Activated CD4-positive, alpha-beta T cell treated with anti-CD3 and anti-CD28 coated beads, Interleukin-2, amount 10 ng/mL, durations not matched to agents 7 days and 5 days (primary cell): ENCODE measurements around the gene LSM7. TPM values are rescaled to one million over a fixed set of nuclear protein-coding genes. Genes with fewer than 3 reads are reported as not detected.

Experiments
- CTCF ChIA-PET: fragments of 350-600 bp; sonication (Branson Sonifier 250); formaldehyde crosslinking; loops from one replicate; lab custom pipeline; 2021; ENCODE audit warnings: antibody characterized with exemption; lab: Charles Lee
- POLR2A ChIA-PET: fragments of 350-600 bp; sonication (Branson Sonifier 250); formaldehyde crosslinking; loops from one replicate; lab custom pipeline; 2021; ENCODE audit warnings: antibody characterized with exemption; lab: Charles Lee
- DNase-seq: peaks from one replicate; pipeline ENCODE4 v3.0.0-alpha.2; 2020
- H3K27ac Mint-ChIP-seq: one replicate; pipeline ENCODE4 v1.8.0; 2021; ENCODE audit warnings: mild to moderate bottlenecking, moderate library complexity, mixed read lengths
- H3K27me3 Mint-ChIP-seq: one replicate; pipeline ENCODE4 v1.8.0; 2021; ENCODE audit warnings: mixed read lengths
- H3K36me3 Mint-ChIP-seq: one replicate; pipeline ENCODE4 v1.8.0; 2021; ENCODE audit warnings: low read depth, mixed read lengths
- H3K4me1 Mint-ChIP-seq: one replicate; pipeline ENCODE4 v1.8.0; 2021; ENCODE audit warnings: mixed read lengths
- H3K4me3 Mint-ChIP-seq: one replicate; pipeline ENCODE4 v1.8.0; 2021; ENCODE audit warnings: mild to moderate bottlenecking, moderate library complexity, mixed read lengths
- H3K9me3 Mint-ChIP-seq: one replicate; pipeline ENCODE4 v1.8.0; 2021; ENCODE audit warnings: mixed read lengths
- total RNA-seq, 2 experiments: library from RNA; stranded (reverse); gene quantifications; one replicate each; pipeline ENCODE4 v1.2.3, GENCODE V29; 2021

Gene LSM7
- total RNA-seq: 100 to 1,000 TPM; 105 to 114 TPM

GRCh38 chr19:2328401-2329148 is at the start of gene LSM7, which contains the start of gene SPPL2B:
Gene LSM7 (minus strand): TSS chr19:2328586. CDS start chr19:2328566, 20 bp downstream.
Gene SPPL2B (plus strand): TSS chr19:2328684. CDS start chr19:2328710, 26 bp downstream.
- no peaks in the 10 kb centered on the region for H3K27me3 Mint-ChIP-seq
- CTCF ChIA-PET: interaction anchor here (0.7 to 1.2 kb wide), 2 partner anchors 89 to 173 kb away, joined by 3 read pairs; no protein-coding TSS in a partner anchor
- H3K4me3 Mint-ChIP-seq: peak within 1 kb of the TSS; percentile 99

DNA sequence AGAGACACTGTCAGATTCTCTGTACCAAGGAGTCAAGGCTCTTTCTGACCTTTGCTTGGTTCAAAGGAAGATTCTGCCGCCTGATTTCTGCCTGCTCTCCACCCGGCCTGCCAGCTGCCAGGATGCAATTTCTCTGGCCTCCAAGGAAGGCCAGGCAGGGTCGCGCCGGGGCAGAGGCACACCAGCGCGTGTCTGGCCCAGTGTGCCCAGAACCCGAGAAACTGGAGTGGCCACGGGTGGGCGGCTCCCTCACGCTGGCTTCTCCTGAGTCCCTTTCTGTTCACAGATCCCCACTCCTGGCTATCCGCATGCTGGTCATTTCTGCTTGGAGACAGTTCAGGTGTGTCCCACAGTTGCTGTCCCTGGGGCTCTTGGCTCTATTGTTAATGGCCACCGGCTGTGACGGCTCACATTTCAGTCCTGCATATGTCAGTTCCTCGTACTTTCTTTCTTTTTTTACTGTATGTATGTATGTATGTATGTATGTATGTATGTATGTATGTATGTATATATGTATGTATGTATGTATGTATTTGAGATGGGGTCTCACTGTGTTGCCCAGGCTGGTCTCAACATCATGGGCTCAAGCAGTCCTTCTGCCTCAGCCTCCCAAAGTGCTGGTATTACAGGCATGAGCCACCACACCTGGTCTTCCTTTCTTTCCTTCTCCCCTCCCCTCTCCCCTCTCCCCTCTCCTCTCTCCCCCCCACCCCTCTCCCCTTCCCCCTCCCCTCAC is 48.6 kb upstream of the LSM7 start:
- ChIA-PET CTCF (no interaction called here), POLR2A (no interaction called here)
- Mint-ChIP-seq H3K36me3 (peaks cover 6% of the 10 kb centered on the region), H3K9me3 (peaks cover 23% of the 10 kb centered on the region), H3K27me3 (no peaks in the 10 kb centered on the region), H3K4me3 (no peak overlapping the region), H3K27ac (peak overlapping the region; percentile 50), H3K4me1 (no peaks in the 10 kb centered on the region)
- no peak for DNase-seq

More at GRCh38 chr19:2328401-2329148, at the start of gene LSM7, which contains the start of gene SPPL2B:
- peak within 1 kb of the TSS; percentile 99 for H3K27ac Mint-ChIP-seq
- DNase-seq: peak; percentile 92
- H3K36me3 Mint-ChIP-seq: peaks cover 24% of the 10 kb centered on the region
- POLR2A ChIA-PET: no interaction called here
- no peaks in the 10 kb centered on the region for H3K9me3 Mint-ChIP-seq
- H3K4me1 Mint-ChIP-seq: peaks cover 64% of the 10 kb centered on the region

- peaks cover 21% of the 10 kb centered on the region for H3K9me3 Mint-ChIP-seq
- DNase-seq: no peak
- H3K4me3 Mint-ChIP-seq: no peak overlapping the region
- POLR2A ChIA-PET: interaction anchor here (0.7 kb wide), 1 partner anchor 12 kb away, joined by 7 read pairs; no protein-coding TSS in a partner anchor
- no peak overlapping the region for H3K27ac Mint-ChIP-seq
- CTCF ChIA-PET: no interaction called here
- H3K36me3 Mint-ChIP-seq: peaks cover 6% of the 10 kb centered on the region
- no peaks in the 10 kb centered on the region for H3K27me3 Mint-ChIP-seq
- H3K4me1 Mint-ChIP-seq: no peaks in the 10 kb centered on the region
Measured at GRCh38 chr19:2375353-2376121, 47.2 kb upstream of the LSM7 start.

- ChIA-PET POLR2A (no interaction called here), CTCF (no interaction called here)
- H3K27ac Mint-ChIP-seq: no peak overlapping the region
- H3K9me3 Mint-ChIP-seq: peaks cover 18% of the 10 kb centered on the region
- no peak overlapping the region for H3K4me3 Mint-ChIP-seq
- H3K27me3 Mint-ChIP-seq: no peaks in the 10 kb centered on the region
- H3K36me3 Mint-ChIP-seq: peaks cover 6% of the 10 kb centered on the region
- H3K4me1 Mint-ChIP-seq: no peaks in the 10 kb centered on the region
- no peak for DNase-seq
Measured at GRCh38 chr19:2374808-2375207, 46.4 kb upstream of the LSM7 start.

DNA sequence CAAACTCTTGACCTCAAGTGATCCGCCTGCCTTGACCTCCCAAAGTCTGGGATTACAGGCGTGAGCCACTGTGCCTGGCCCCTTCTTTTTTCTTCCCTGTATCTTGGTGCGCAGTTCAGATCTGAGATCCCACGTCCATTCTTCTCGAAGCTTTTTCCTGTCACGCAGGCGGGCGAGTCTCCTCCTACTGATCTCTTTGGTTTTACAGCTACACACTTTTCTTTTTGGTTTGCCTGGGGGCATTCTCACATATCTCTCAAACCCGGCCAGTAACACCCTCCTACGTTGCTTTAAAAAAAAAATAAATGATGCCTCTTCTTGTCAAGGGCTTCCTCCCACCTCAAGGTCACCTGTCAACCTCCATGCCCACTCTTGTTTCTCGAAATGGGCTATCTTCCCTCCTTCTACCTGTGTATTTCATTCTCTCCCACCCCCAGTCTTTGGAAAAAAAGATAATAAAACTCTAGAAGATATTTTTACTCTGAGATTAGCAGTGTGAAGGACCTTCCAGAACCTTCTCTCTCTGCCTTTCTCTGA is 43.8 kb upstream of the LSM7 start:
- Mint-ChIP-seq H3K4me1 (peaks cover 7% of the 10 kb centered on the region), H3K27ac (no peak overlapping the region), H3K36me3 (no peaks in the 10 kb centered on the region), H3K27me3 (no peaks in the 10 kb centered on the region), H3K4me3 (no peak overlapping the region), H3K9me3 (peaks cover 3% of the 10 kb centered on the region)
- no peak for DNase-seq
- POLR2A ChIA-PET: interaction anchor here (0.6 kb wide), 1 partner anchor 56 kb away, joined by 4 read pairs; no protein-coding TSS in a partner anchor
- CTCF ChIA-PET: interaction anchor here (1.2 kb wide), 1 partner anchor 35 kb away, joined by 3 read pairs; no protein-coding TSS in a partner anchor

DNA sequence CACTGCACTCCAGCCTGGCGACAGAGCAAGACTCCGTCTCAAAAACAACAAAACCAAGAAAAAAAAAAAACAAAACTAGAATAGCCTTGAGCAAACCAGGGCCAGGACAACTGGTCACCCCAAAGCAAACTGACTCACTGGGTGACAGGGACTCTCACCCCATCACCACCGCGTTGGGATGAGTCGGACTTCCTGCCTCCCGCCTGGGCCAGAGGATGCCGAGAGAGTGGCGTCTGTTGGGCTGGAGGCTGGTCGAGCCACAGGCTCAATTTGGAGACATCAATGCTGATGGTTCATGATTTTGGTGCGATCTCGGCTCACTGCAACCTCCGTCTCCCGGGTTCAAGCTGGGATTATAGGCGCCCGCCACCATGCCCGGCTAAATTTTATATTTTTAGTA is 43.3 kb upstream of the LSM7 start:
- H3K27ac Mint-ChIP-seq: no peak overlapping the region
- CTCF ChIA-PET: no interaction called here
- DNase-seq: no peak
- peaks cover 2% of the 10 kb centered on the region for H3K27me3 Mint-ChIP-seq
- peaks cover 7% of the 10 kb centered on the region for H3K4me1 Mint-ChIP-seq
- peaks cover 3% of the 10 kb centered on the region for H3K9me3 Mint-ChIP-seq
- H3K36me3 Mint-ChIP-seq: no peaks in the 10 kb centered on the region
- no peak overlapping the region for H3K4me3 Mint-ChIP-seq
- POLR2A ChIA-PET: no interaction called here

GRCh38 chr19:2365201-2365970 is 37.0 kb upstream of the LSM7 start:
- ChIA-PET CTCF (interaction anchor here (0.6 to 0.9 kb wide), 4 partner anchors 38 to 257 kb away, joined by 3 to 4 read pairs (median 4); no protein-coding TSS in a partner anchor), POLR2A (no interaction called here)
- Mint-ChIP-seq H3K4me3 (no peak overlapping the region), H3K4me1 (peaks cover 13% of the 10 kb centered on the region), H3K9me3 (no peaks in the 10 kb centered on the region), H3K27ac (no peak overlapping the region), H3K27me3 (peaks cover 14% of the 10 kb centered on the region), H3K36me3 (no peaks in the 10 kb centered on the region)
- no peak for DNase-seq

DNA sequence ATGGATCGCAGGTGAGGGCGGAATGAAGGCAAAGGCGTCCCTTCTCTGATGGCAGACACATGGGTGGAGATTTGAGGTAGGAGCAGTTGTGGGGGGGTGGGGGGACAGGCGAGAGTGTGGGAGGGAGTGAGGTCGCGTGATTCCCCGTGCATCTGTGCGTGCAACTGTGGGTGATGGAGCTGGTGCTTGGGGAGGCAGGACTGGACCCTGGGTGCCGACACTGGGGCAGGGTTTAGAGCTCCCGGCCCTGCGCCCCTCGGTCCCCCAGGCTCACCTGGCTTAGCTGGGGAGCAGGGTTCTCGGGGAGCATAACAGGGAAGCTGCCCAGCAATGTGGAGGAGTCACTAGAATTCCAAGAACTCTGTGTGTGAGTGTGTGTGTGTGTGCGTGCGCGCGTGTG is 35.0 kb upstream of the LSM7 start:
- H3K36me3 Mint-ChIP-seq: no peaks in the 10 kb centered on the region
- DNase-seq: no peak
- H3K4me1 Mint-ChIP-seq: peaks cover 9% of the 10 kb centered on the region
- CTCF ChIA-PET: no interaction called here
- POLR2A ChIA-PET: interaction anchor here (0.6 kb wide), 2 partner anchors 9 to 12 kb away, joined by 3 to 7 read pairs; no protein-coding TSS in a partner anchor
- H3K27ac Mint-ChIP-seq: no peak overlapping the region
- no peaks in the 10 kb centered on the region for H3K9me3 Mint-ChIP-seq
- no peak overlapping the region for H3K4me3 Mint-ChIP-seq
- peaks cover 16% of the 10 kb centered on the region for H3K27me3 Mint-ChIP-seq

GRCh38 chr19:2362970-2363300 is 34.5 kb upstream of the LSM7 start:
- DNase-seq: no peak
- CTCF ChIA-PET: no interaction called here

GRCh38 chr19:2362046-2362969 is 33.9 kb upstream of the LSM7 start:
- Mint-ChIP-seq H3K27ac (no peak overlapping the region), H3K4me3 (no peak overlapping the region), H3K4me1 (peaks cover 7% of the 10 kb centered on the region), H3K27me3 (peaks cover 16% of the 10 kb centered on the region), H3K36me3 (no peaks in the 10 kb centered on the region), H3K9me3 (no peaks in the 10 kb centered on the region)
- no peak for DNase-seq
- ChIA-PET CTCF (no interaction called here), POLR2A (no interaction called here)

More at GRCh38 chr19:2362970-2363300, 34.5 kb upstream of the LSM7 start:
- H3K4me1 Mint-ChIP-seq: peaks cover 7% of the 10 kb centered on the region
- POLR2A ChIA-PET: interaction anchor here (0.6 kb wide), 2 partner anchors 8 to 13 kb away, joined by 3 to 7 read pairs; no protein-coding TSS in a partner anchor
- no peaks in the 10 kb centered on the region for H3K36me3 Mint-ChIP-seq
- H3K27me3 Mint-ChIP-seq: peaks cover 16% of the 10 kb centered on the region
- H3K9me3 Mint-ChIP-seq: no peaks in the 10 kb centered on the region
- no peak overlapping the region for H3K4me3 Mint-ChIP-seq
- no peak overlapping the region for H3K27ac Mint-ChIP-seq
